ENCODE data around the gene NTN4. TPM values are rescaled to one million over a fixed set of nuclear protein-coding genes. Genes with fewer than 3 reads are reported as not detected.

NTN4 gene
- polyA plus RNA-seq, 1 donor (not counting 4 experiments of a cell fraction or from before 2014, with no cell fraction given), result 8.3 TPM

DNA sequence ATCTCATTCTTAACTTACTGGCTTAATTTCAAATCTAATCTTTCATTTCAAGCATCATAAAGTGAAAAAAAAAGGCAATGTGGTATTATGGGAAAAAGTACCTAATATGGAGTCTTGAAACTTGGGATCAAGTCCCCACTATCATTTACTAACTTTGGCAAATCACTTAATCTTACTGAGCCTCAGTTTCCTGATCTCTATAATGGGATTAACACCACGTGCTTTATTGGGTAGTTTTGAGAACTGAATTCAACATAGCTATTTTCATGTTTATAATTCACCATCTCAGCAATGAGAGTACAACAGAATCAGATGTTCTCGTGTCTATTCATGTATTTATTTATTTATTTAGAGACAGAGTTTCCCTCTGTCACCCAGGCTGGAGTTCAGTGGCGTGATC lies 78.3 kb downstream of the NTN4 start:
- Histone ChIP-seq H3K9me1 (ENCODE audit: control insufficient read depth, extremely low read depth, insufficient read depth, low read length) (no peaks in the 10 kb centered on the region), H4K20me1 (ENCODE audit: control insufficient read depth, extremely low read depth, insufficient read depth, low read length) (no peaks in the 10 kb centered on the region), H3K9me3 (ENCODE audit: control insufficient read depth, low read depth, low read length) (no peaks in the 10 kb centered on the region), H3K4me1 (ENCODE audit: control insufficient read depth, extremely low read depth, insufficient read depth, low read length) (no peaks in the 10 kb centered on the region), H3K27me3 (ENCODE audit: control insufficient read depth, extremely low read depth, insufficient read depth, low read length) (no peaks in the 10 kb centered on the region), H2AFZ (ENCODE audit: control insufficient read depth, low read length) (no peak overlapping the region), H3K9ac (ENCODE audit: control insufficient read depth, extremely low read depth, insufficient read depth, low read length) (no peak overlapping the region), H3K79me2 (ENCODE audit: control insufficient read depth, insufficient read depth, low read length) (no peaks in the 10 kb centered on the region), H3K36me3 (ENCODE audit: control insufficient read depth in 2 of 2, extremely low read depth in 1 of 2, insufficient read depth in 2 of 2, low read length in 2 of 2) (no peaks in the 10 kb centered on the region), H3K4me3 (ENCODE audit: control insufficient read depth in 2 of 3, extremely low read depth in 1 of 3, insufficient read depth in 2 of 3, low read depth in 1 of 3, low read length in 3 of 3) (no peak overlapping the region), H3K27ac (ENCODE audit: control insufficient read depth, insufficient read depth, low read length) (no peak overlapping the region), H3K4me2 (ENCODE audit: control insufficient read depth, extremely low read depth, insufficient read depth, low read depth, low read length) (no peak overlapping the region)
- dilution Hi-C loops (cut with MboI; ENCODE audit: extremely low pct_ligation_motif_present, low sequenced_read_pairs), result no loop called here
- no peak for TF ChIP-seq EZH2 (IDR thresholded peaks at IDR 0.05; ENCODE audit: low read length)
- TF ChIP-seq, protein P1, sequence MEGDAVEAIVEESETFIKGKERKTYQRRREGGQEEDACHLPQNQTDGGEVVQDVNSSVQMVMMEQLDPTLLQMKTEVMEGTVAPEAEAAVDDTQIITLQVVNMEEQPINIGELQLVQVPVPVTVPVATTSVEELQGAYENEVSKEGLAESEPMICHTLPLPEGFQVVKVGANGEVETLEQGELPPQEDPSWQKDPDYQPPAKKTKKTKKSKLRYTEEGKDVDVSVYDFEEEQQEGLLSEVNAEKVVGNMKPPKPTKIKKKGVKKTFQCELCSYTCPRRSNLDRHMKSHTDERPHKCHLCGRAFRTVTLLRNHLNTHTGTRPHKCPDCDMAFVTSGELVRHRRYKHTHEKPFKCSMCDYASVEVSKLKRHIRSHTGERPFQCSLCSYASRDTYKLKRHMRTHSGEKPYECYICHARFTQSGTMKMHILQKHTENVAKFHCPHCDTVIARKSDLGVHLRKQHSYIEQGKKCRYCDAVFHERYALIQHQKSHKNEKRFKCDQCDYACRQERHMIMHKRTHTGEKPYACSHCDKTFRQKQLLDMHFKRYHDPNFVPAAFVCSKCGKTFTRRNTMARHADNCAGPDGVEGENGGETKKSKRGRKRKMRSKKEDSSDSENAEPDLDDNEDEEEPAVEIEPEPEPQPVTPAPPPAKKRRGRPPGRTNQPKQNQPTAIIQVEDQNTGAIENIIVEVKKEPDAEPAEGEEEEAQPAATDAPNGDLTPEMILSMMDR (optimal IDR thresholded peaks at IDR 0.05 in 1 of 3, IDR thresholded peaks at IDR 0.05 in 1 of 3, conservative IDR thresholded peaks at IDR 0.05 in 1 of 3; ENCODE audit: extremely low read depth in 1 of 3, insufficient read depth in 2 of 3, low read length in 3 of 3), result no peak
- DNase-seq (ENCODE audit: low read depth, low spot score), result no peak
- no peak for FAIRE-seq

DNA sequence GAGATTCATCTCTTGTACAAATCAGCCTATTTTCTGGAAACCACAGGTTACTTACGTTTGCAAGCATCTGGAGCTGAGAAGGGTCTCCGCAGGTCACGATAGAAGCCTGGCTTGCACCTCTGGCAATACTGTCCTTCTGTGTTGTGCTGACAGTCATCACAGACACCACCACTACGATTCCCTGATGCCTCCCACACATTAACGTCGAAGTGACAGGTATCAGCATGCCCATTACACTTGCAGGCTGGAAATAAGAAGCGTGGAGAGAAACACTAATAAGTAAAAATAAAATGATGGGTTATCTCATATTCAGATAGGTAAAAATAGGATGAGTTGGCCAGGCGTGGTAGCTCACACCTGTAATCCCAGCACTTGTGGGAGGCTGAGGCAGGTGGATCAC lies 80.2 kb downstream of the NTN4 start:
- Histone ChIP-seq H3K27ac (ENCODE audit: control insufficient read depth, insufficient read depth, low read length) (no peak overlapping the region), H3K79me2 (ENCODE audit: control insufficient read depth, insufficient read depth, low read length) (no peaks in the 10 kb centered on the region), H3K9me3 (ENCODE audit: control insufficient read depth, low read depth, low read length) (no peaks in the 10 kb centered on the region), H3K9ac (ENCODE audit: control insufficient read depth, extremely low read depth, insufficient read depth, low read length) (no peak overlapping the region), H3K4me3 (ENCODE audit: control insufficient read depth in 2 of 3, extremely low read depth in 1 of 3, insufficient read depth in 2 of 3, low read depth in 1 of 3, low read length in 3 of 3) (no peak overlapping the region), H3K4me2 (ENCODE audit: control insufficient read depth, extremely low read depth, insufficient read depth, low read depth, low read length) (no peak overlapping the region), H3K4me1 (ENCODE audit: control insufficient read depth, extremely low read depth, insufficient read depth, low read length) (no peaks in the 10 kb centered on the region), H3K9me1 (ENCODE audit: control insufficient read depth, extremely low read depth, insufficient read depth, low read length) (no peaks in the 10 kb centered on the region), H3K36me3 (ENCODE audit: control insufficient read depth in 2 of 2, extremely low read depth in 1 of 2, insufficient read depth in 2 of 2, low read length in 2 of 2) (no peaks in the 10 kb centered on the region), H3K27me3 (ENCODE audit: control insufficient read depth, extremely low read depth, insufficient read depth, low read length) (no peaks in the 10 kb centered on the region), H4K20me1 (ENCODE audit: control insufficient read depth, extremely low read depth, insufficient read depth, low read length) (no peaks in the 10 kb centered on the region), H2AFZ (ENCODE audit: control insufficient read depth, low read length) (no peak overlapping the region)
- FAIRE-seq, result peak; percentile 9
- dilution Hi-C loops (cut with MboI; ENCODE audit: extremely low pct_ligation_motif_present, low sequenced_read_pairs), result no loop called here
- TF ChIP-seq, protein P1 (optimal IDR thresholded peaks at IDR 0.05 in 1 of 3, IDR thresholded peaks at IDR 0.05 in 1 of 3, conservative IDR thresholded peaks at IDR 0.05 in 1 of 3; ENCODE audit: extremely low read depth in 1 of 3, insufficient read depth in 2 of 3, low read length in 3 of 3), result no peak
- TF ChIP-seq EZH2 (IDR thresholded peaks at IDR 0.05; ENCODE audit: low read length), result no peak
- no peak for DNase-seq (ENCODE audit: low read depth, low spot score)
